Memory B cell (primary cell): ENCODE results near the gene FAM120B.
"Not testable (repeated sequence)": the region's sequence is repeated elsewhere in the genome, so short reads cannot be mapped to it uniquely, and the experiment has no call there.

Experiments used
- ATAC-seq: fragments of 150-1000 bp; cut with Tn5 transposase; 2 replicates; pipeline ENCODE4 v1.10.0; 2021; ENCODE audit warnings: low read depth, mild to moderate bottlenecking, moderate library complexity
- DNase-seq, 2 donors: peaks; one replicate each; pipeline ENCODE4 v3.0.0; 2022; ENCODE audit warnings: low spot score in 2 of 2
- H3K27ac Mint-ChIP-seq: one replicate; pipeline ENCODE4 v1.8.0; 2022; ENCODE audit warnings: mild to moderate bottlenecking, moderate library complexity, mixed read lengths
- H3K27me3 Mint-ChIP-seq: one replicate; pipeline ENCODE4 v1.8.0; 2022; ENCODE audit warnings: mixed read lengths
- H3K36me3 Mint-ChIP-seq: one replicate; pipeline ENCODE4 v1.8.0; 2022; ENCODE audit warnings: mild to moderate bottlenecking, mixed read lengths
- H3K4me1 Mint-ChIP-seq: one replicate; pipeline ENCODE4 v1.8.0; 2022; ENCODE audit warnings: mixed read lengths
- H3K4me3 Mint-ChIP-seq: one replicate; pipeline ENCODE4 v1.8.0; 2022; ENCODE audit warnings: mild to moderate bottlenecking, moderate library complexity, mixed read lengths
- H3K9me3 Mint-ChIP-seq: one replicate; pipeline ENCODE4 v1.8.0; 2022; ENCODE audit warnings: mixed read lengths

The FAM120B gene

GRCh38 chr6:170316071-170316470 lies 9.5 kb downstream of the FAM120B start:
- no peaks in the 10 kb centered on the region for H3K27me3 Mint-ChIP-seq
- H3K36me3 Mint-ChIP-seq, result peaks cover 21% of the 10 kb centered on the region
- H3K4me3 Mint-ChIP-seq, result no peak overlapping the region
- H3K27ac Mint-ChIP-seq, result no peak overlapping the region
- H3K9me3 Mint-ChIP-seq, result no peaks in the 10 kb centered on the region
- ATAC-seq, result no peak
- peaks cover 35% of the 10 kb centered on the region for H3K4me1 Mint-ChIP-seq
- no peak for DNase-seq

GRCh38 chr6:170317076-170317475 lies 10.5 kb downstream of the FAM120B start:
- no peak for ATAC-seq
- Mint-ChIP-seq H3K4me1 (peaks cover 31% of the 10 kb centered on the region), H3K36me3 (peaks cover 18% of the 10 kb centered on the region), H3K27ac (no peak overlapping the region), H3K9me3 (no peaks in the 10 kb centered on the region), H3K27me3 (no peaks in the 10 kb centered on the region), H3K4me3 (no peak overlapping the region)
- DNase-seq, result no peak

- no peaks in the 10 kb centered on the region for H3K27me3 Mint-ChIP-seq
- no peaks in the 10 kb centered on the region for H3K9me3 Mint-ChIP-seq
- H3K27ac Mint-ChIP-seq, result no peak overlapping the region
- peaks cover 25% of the 10 kb centered on the region for H3K36me3 Mint-ChIP-seq
- DNase-seq (no peak), ATAC-seq (no peak)
- peaks cover 34% of the 10 kb centered on the region for H3K4me1 Mint-ChIP-seq
- no peak overlapping the region for H3K4me3 Mint-ChIP-seq
Observed at GRCh38 chr6:170317718-170318117, 11.2 kb downstream of the FAM120B start.

GRCh38 chr6:170329321-170329720 lies 22.8 kb downstream of the FAM120B start:
- DNase-seq (no peak), ATAC-seq (no peak)
- Mint-ChIP-seq H3K27me3 (no peaks in the 10 kb centered on the region), H3K27ac (no peak overlapping the region), H3K4me3 (no peak overlapping the region), H3K9me3 (no peaks in the 10 kb centered on the region), H3K36me3 (peaks cover 41% of the 10 kb centered on the region), H3K4me1 (peaks cover 2% of the 10 kb centered on the region)

- Mint-ChIP-seq H3K36me3 (peaks cover 38% of the 10 kb centered on the region), H3K4me1 (peaks cover 15% of the 10 kb centered on the region)
- ATAC-seq, DNase-seq, H3K4me3 Mint-ChIP-seq, H3K27ac Mint-ChIP-seq, H3K27me3 Mint-ChIP-seq, H3K9me3 Mint-ChIP-seq: not testable (repeated sequence)
Observed at GRCh38 chr6:170335199-170335598, 28.6 kb downstream of the FAM120B start.

GRCh38 chr6:170344631-170345576 lies 38.3 kb downstream of the FAM120B start:
- ATAC-seq (no peak), DNase-seq (no peak)
- Mint-ChIP-seq H3K9me3 (no peaks in the 10 kb centered on the region), H3K36me3 (peaks cover 35% of the 10 kb centered on the region), H3K4me1 (peaks cover 10% of the 10 kb centered on the region), H3K4me3 (no peak overlapping the region), H3K27me3 (no peaks in the 10 kb centered on the region), H3K27ac (no peak overlapping the region)

GRCh38 chr6:170345662-170346061 lies 39.1 kb downstream of the FAM120B start:
- Mint-ChIP-seq H3K4me1 (peaks cover 7% of the 10 kb centered on the region), H3K27ac (no peak overlapping the region), H3K4me3 (no peak overlapping the region), H3K9me3 (no peaks in the 10 kb centered on the region), H3K27me3 (no peaks in the 10 kb centered on the region), H3K36me3 (peaks cover 35% of the 10 kb centered on the region)
- ATAC-seq (no peak), DNase-seq (no peak)

- DNase-seq (no peak), ATAC-seq (no peak)
- no peak overlapping the region for H3K4me3 Mint-ChIP-seq
- H3K27ac Mint-ChIP-seq, result no peak overlapping the region
- peaks cover 5% of the 10 kb centered on the region for H3K9me3 Mint-ChIP-seq
- H3K36me3 Mint-ChIP-seq, result peaks cover 40% of the 10 kb centered on the region
- H3K4me1 Mint-ChIP-seq, result peaks cover 7% of the 10 kb centered on the region
- no peaks in the 10 kb centered on the region for H3K27me3 Mint-ChIP-seq
Observed at GRCh38 chr6:170346649-170347048, 40.1 kb downstream of the FAM120B start.

- Mint-ChIP-seq H3K9me3 (peaks cover 5% of the 10 kb centered on the region), H3K4me1 (peaks cover 7% of the 10 kb centered on the region), H3K27me3 (no peaks in the 10 kb centered on the region), H3K4me3 (no peak overlapping the region), H3K36me3 (peaks cover 40% of the 10 kb centered on the region), H3K27ac (no peak overlapping the region)
- ATAC-seq (no peak), DNase-seq (no peak)
Observed at GRCh38 chr6:170347091-170347490, 40.5 kb downstream of the FAM120B start.

GRCh38 chr6:170347975-170348374 lies 41.4 kb downstream of the FAM120B start:
- peaks cover 41% of the 10 kb centered on the region for H3K36me3 Mint-ChIP-seq
- ATAC-seq, result no peak

GRCh38 chr6:170351456-170351855 lies 44.9 kb downstream of the FAM120B start:
- not testable (repeated sequence) for H3K4me1 Mint-ChIP-seq, H3K27ac Mint-ChIP-seq, ATAC-seq, H3K4me3 Mint-ChIP-seq, H3K9me3 Mint-ChIP-seq, H3K27me3 Mint-ChIP-seq, DNase-seq
- peaks cover 42% of the 10 kb centered on the region for H3K36me3 Mint-ChIP-seq

More at GRCh38 chr6:170347975-170348374, 41.4 kb downstream of the FAM120B start:
- Mint-ChIP-seq H3K27me3 (no peaks in the 10 kb centered on the region), H3K4me3 (no peak overlapping the region), H3K27ac (no peak overlapping the region), H3K4me1 (peaks cover 7% of the 10 kb centered on the region), H3K9me3 (peaks cover 7% of the 10 kb centered on the region)
- no peak for DNase-seq

- H3K9me3 Mint-ChIP-seq, H3K27me3 Mint-ChIP-seq, H3K4me1 Mint-ChIP-seq, H3K4me3 Mint-ChIP-seq, ATAC-seq, DNase-seq, H3K27ac Mint-ChIP-seq: not testable (repeated sequence)
- peaks cover 40% of the 10 kb centered on the region for H3K36me3 Mint-ChIP-seq
Observed at GRCh38 chr6:170355190-170355589, 48.6 kb downstream of the FAM120B start.

- H3K4me1 Mint-ChIP-seq, result no peaks in the 10 kb centered on the region
- no peak overlapping the region for H3K27ac Mint-ChIP-seq
- no peak overlapping the region for H3K4me3 Mint-ChIP-seq
- ATAC-seq (no peak), DNase-seq (no peak)
- no peaks in the 10 kb centered on the region for H3K27me3 Mint-ChIP-seq
- peaks cover 40% of the 10 kb centered on the region for H3K36me3 Mint-ChIP-seq
- peaks cover 9% of the 10 kb centered on the region for H3K9me3 Mint-ChIP-seq
Observed at GRCh38 chr6:170355661-170356060, 49.1 kb downstream of the FAM120B start.

- ATAC-seq (no peak), DNase-seq (no peak)
- no peak overlapping the region for H3K27ac Mint-ChIP-seq
- H3K4me1 Mint-ChIP-seq, result no peaks in the 10 kb centered on the region
- peaks cover 37% of the 10 kb centered on the region for H3K36me3 Mint-ChIP-seq
- H3K4me3 Mint-ChIP-seq, result no peak overlapping the region
- no peaks in the 10 kb centered on the region for H3K27me3 Mint-ChIP-seq
- H3K9me3 Mint-ChIP-seq, result peaks cover 2% of the 10 kb centered on the region
Observed at GRCh38 chr6:170357812-170358211, 51.3 kb downstream of the FAM120B start.

GRCh38 chr6:170358496-170358895 lies 51.9 kb downstream of the FAM120B start:
- DNase-seq, result no peak
- H3K4me1 Mint-ChIP-seq, result no peaks in the 10 kb centered on the region
- H3K27ac Mint-ChIP-seq, result no peak overlapping the region
- H3K27me3 Mint-ChIP-seq, result no peaks in the 10 kb centered on the region
- H3K36me3 Mint-ChIP-seq, result peaks cover 38% of the 10 kb centered on the region
- H3K4me3 Mint-ChIP-seq, result no peak overlapping the region
- peaks cover under 1% of the 10 kb centered on the region for H3K9me3 Mint-ChIP-seq
- ATAC-seq, result no peak
